Cardiac muscle cell (in vitro differentiated cells and primary cell): ENCODE measurements around the gene GIT2. TPM values are rescaled to one million over a fixed set of nuclear protein-coding genes. Genes with fewer than 3 reads are reported as not detected.

ENCODE experiments used
- DNase-seq, 2 donors: peaks; one replicate each; pipeline versions ENCODE4 v3.0.0 to v3.0.0-alpha.2; 2010 to 2017; ENCODE audit warnings: low read depth in 1 of 2, low spot score in 1 of 2
- H3K27ac ChIP-seq: fragments of 200-600 bp; sonication (generic); 2 replicates; pipeline ENCODE4 v1.5.1; 2016
- H3K27me3 ChIP-seq: fragments of 200-600 bp; sonication (generic); 2 replicates; pipeline ENCODE4 v1.6.0; 2016; ENCODE audit warnings: control low read depth
- H3K36me3 ChIP-seq: fragments of 200-600 bp; sonication (generic); 2 replicates; pipeline ENCODE4 v1.5.1; 2016; ENCODE audit warnings: control low read depth
- H3K4me1 ChIP-seq: fragments of 200-600 bp; sonication (generic); 2 replicates; pipeline ENCODE4 v1.8.1; 2017; ENCODE audit warnings: low read depth, mild to moderate bottlenecking, mixed run types
- H3K4me3 ChIP-seq: fragments of 200-600 bp; sonication (generic); 2 replicates; pipeline ENCODE4 v1.5.1; 2016; ENCODE audit warnings: mild to moderate bottlenecking
- H3K9me3 ChIP-seq: fragments of 200-600 bp; sonication (generic); 2 replicates; pipeline ENCODE4 v1.5.1; 2017; ENCODE audit warnings: low read depth, mild to moderate bottlenecking, control low read depth
- polyA plus RNA-seq: library from polyadenylated mRNA; unstranded; fragments of >200 nt; fragmentation: Nextera tagmentation; extraction: Ambion mirVana; gene quantifications from 2 replicates; pipeline ENCODE4 v1.2.1, GENCODE V29; 2016
- total RNA-seq: library from RNA; depleted of rRNA; stranded (reverse); fragments of >200 nt; gene quantifications from 2 replicates; pipeline ENCODE4 v1.2.3, GENCODE V29; 2016
- TF ChIP-seq, protein P1 (sequence below): IDR thresholded peaks from 2 replicates; pipeline ENCODE4 v1.5.1; 2012; ENCODE audit warnings: low read depth, mild to moderate bottlenecking, low read length

Gene GIT2
- total and polyA plus RNA-seq, 2 experiments from 2014 or later = 23.3 to 25.7 TPM

DNA sequence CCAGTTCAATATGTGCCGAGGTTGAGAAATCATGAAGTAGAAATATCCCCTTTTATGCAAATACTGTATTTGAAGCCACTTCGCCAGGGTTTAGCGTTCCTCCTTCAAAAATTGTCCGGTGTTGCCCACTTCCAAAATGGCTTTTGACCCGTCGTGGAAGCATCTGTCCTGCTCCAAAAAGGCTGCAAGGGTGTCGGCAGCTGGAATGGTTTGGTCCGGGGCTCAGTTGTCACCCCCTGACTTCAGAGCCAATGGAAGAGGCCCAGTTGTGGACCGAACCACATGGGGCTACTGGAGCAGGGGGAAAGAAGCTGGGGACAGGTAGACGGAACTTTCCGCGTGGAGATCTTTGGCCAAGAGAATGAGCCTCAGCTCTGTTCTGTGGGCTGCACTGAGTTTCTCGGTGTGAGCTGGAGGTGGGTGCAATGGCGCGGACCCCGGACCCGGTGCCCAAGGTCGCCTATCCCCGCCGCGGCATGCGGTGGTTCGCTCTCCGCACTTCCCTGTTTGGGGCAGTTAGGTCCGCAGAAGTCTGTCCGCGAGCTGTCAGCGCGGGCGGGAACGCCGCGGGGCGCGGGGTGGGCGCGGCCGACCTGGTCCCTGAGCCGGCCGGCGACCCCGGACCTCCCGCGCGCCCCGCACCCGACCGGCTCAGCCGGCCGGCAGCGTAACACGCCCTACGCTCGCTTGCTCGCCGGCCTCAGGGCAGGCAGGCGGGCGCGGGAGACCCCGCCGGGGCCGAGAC lies 2.9 kb upstream of the GIT2 start, which contains the start of gene ANKRD13A:
ANKRD13A (plus strand) TSS at position 527 of the 745 bp plus-strand sequence. CDS start 259 bp downstream, outside the sequence.
- Histone ChIP-seq H3K27ac (peak within 1 kb of the TSS; percentile 99), H3K4me3 (peak within 1 kb of the TSS; percentile 88), H3K4me1 (no peaks in the 10 kb centered on the region), H3K9me3 (no peaks in the 10 kb centered on the region), H3K27me3 (no peaks in the 10 kb centered on the region), H3K36me3 (no peaks in the 10 kb centered on the region)
- DNase-seq = peak; percentile 92 to 98
- TF ChIP-seq, protein P1, sequence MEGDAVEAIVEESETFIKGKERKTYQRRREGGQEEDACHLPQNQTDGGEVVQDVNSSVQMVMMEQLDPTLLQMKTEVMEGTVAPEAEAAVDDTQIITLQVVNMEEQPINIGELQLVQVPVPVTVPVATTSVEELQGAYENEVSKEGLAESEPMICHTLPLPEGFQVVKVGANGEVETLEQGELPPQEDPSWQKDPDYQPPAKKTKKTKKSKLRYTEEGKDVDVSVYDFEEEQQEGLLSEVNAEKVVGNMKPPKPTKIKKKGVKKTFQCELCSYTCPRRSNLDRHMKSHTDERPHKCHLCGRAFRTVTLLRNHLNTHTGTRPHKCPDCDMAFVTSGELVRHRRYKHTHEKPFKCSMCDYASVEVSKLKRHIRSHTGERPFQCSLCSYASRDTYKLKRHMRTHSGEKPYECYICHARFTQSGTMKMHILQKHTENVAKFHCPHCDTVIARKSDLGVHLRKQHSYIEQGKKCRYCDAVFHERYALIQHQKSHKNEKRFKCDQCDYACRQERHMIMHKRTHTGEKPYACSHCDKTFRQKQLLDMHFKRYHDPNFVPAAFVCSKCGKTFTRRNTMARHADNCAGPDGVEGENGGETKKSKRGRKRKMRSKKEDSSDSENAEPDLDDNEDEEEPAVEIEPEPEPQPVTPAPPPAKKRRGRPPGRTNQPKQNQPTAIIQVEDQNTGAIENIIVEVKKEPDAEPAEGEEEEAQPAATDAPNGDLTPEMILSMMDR = no peak

GRCh38 chr12:109998241-109998903 lies 2.2 kb upstream of the GIT2 start:
- no peak overlapping the region for H3K27ac ChIP-seq
- TF ChIP-seq, protein P1 = no peak
- H3K9me3 ChIP-seq = no peaks in the 10 kb centered on the region

GRCh38 chr12:109997393-109997792 lies 1.2 kb upstream of the GIT2 start:
- Histone ChIP-seq H3K36me3 (no peaks in the 10 kb centered on the region), H3K4me3 (no peak overlapping the region), H3K9me3 (no peaks in the 10 kb centered on the region), H3K27ac (no peak overlapping the region), H3K4me1 (no peaks in the 10 kb centered on the region), H3K27me3 (no peaks in the 10 kb centered on the region)
- no peak for DNase-seq
- TF ChIP-seq, protein P1 = no peak

More at GRCh38 chr12:109998241-109998903, 2.2 kb upstream of the GIT2 start:
- Histone ChIP-seq H3K4me3 (peak overlapping the region; percentile 88), H3K36me3 (no peaks in the 10 kb centered on the region), H3K27me3 (no peaks in the 10 kb centered on the region), H3K4me1 (no peaks in the 10 kb centered on the region)
- DNase-seq = no peak

- H3K4me3 ChIP-seq = peak overlapping the region; percentile 73
- no peaks in the 10 kb centered on the region for H3K4me1 ChIP-seq
- DNase-seq = no peak
- peak overlapping the region; percentile 27 for H3K27ac ChIP-seq
- H3K9me3 ChIP-seq = no peaks in the 10 kb centered on the region
- TF ChIP-seq, protein P1 = no peak
- no peaks in the 10 kb centered on the region for H3K27me3 ChIP-seq
- H3K36me3 ChIP-seq = peaks cover 3% of the 10 kb centered on the region
Measured at GRCh38 chr12:109996483-109996853, 300 bp upstream of the GIT2 start.

DNA sequence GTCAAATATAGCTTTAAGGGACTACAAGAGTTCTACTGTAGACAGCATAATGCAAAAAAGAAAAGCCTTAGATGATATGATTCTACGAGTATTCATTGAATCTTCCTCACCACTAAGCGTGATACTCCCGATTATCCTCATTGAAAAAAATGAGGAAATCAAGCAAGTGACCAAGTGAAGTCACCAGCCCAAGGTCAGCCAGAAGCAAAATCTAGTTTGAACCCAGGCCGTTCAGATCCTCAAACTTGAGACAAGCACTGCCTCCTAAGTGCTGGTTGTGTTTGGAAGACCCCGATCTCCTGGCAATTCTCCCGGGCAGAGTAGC lies 845 bp downstream of the GIT2 start:
- Histone ChIP-seq H3K9me3 (no peaks in the 10 kb centered on the region), H3K4me3 (peak overlapping the region; percentile 73), H3K4me1 (no peaks in the 10 kb centered on the region), H3K27me3 (no peaks in the 10 kb centered on the region), H3K36me3 (peaks cover 3% of the 10 kb centered on the region), H3K27ac (peak overlapping the region; percentile 63)
- TF ChIP-seq, protein P1 = no peak
- no peak for DNase-seq
